Sigmoid colon (tissue), 7 donors: ENCODE data around the gene KRTAP12-2. TPM values are rescaled to one million over a fixed set of nuclear protein-coding genes. Genes with fewer than 3 reads are reported as not detected.

Experiments
- DNase-seq: peaks from one replicate; pipeline ENCODE4 v3.0.0-alpha.2; 2019
- H3K27ac ChIP-seq, 4 donors: fragments of 200-600 bp; sonication (generic); one replicate each; pipeline ENCODE4 v1.5.1; 2016 to 2019; ENCODE audit warnings: mild to moderate bottlenecking in 1 of 4
- H3K27me3 ChIP-seq, 3 donors: fragments of 200-600 bp; sonication (generic); one replicate each; pipeline ENCODE4 v1.5.1; 2019; ENCODE audit warnings: mild to moderate bottlenecking in 1 of 3
- H3K36me3 ChIP-seq, 4 donors: fragments of 200-600 bp; sonication (generic); one replicate each; pipeline ENCODE4 v1.5.1; 2016 to 2019
- H3K4me1 ChIP-seq, 4 donors: fragments of 200-600 bp; sonication (generic); one replicate each; pipeline ENCODE4 v1.5.1; 2017 to 2019
- H3K4me3 ChIP-seq, 4 donors: fragments of 200-600 bp; sonication (generic); one replicate each; pipeline ENCODE4 v1.5.1; 2017 to 2019; ENCODE audit warnings: mild to moderate bottlenecking in 2 of 4, moderate library complexity in 1 of 4
- H3K9me3 ChIP-seq, 4 donors: fragments of 200-600 bp in 3 of 4; sonication (generic) in 3 of 4; one replicate each; pipeline versions ENCODE4 v1.5.1 to v1.6.1; 2013 to 2019
- CTCF ChIP-seq, 4 experiments: fragments of 450-650 bp in 3 of 4; fragments of 200-600 bp in 1 of 4; IDR thresholded peaks; one replicate each; pipeline ENCODE4 v1.5.1; 2016 to 2019; ENCODE audit warnings: antibody characterized with exemption in 4 of 4, mild to moderate bottlenecking in 3 of 4, moderate library complexity in 2 of 4
- EP300 ChIP-seq, 4 donors: sonication (generic); formaldehyde crosslinking; IDR thresholded peaks; one replicate each; pipeline ENCODE4 v1.6.1; 2017; ENCODE audit warnings: antibody characterized with exemption in 4 of 4
- POLR2A ChIP-seq, 2 donors: fragments of 450-650 bp; IDR thresholded peaks; one replicate each; pipeline ENCODE4 v1.6.1; 2016; ENCODE audit warnings: antibody characterized with exemption in 2 of 2, mild to moderate bottlenecking in 2 of 2, moderate library complexity in 2 of 2
- POLR2AphosphoS5 ChIP-seq, 4 donors: sonication (generic); formaldehyde crosslinking; IDR thresholded peaks; one replicate each; pipeline ENCODE4 v1.6.1; 2017; ENCODE audit warnings: antibody characterized with exemption in 4 of 4
- WGBS, 2 donors: extraction: QIAGEN DNeasy Blood & Tissue Kit; methylation state at CpG; one replicate each; pipeline ENCODE4 v1.1.7; 2013; 5-methylcytosine and 5-hydroxymethylcytosine counted together
- intact Hi-C: fragments of 100-400 bp; cut with DNase I; formaldehyde crosslinking; loops from one replicate; pipeline ENCODE4 v1.15.1; 2023
- polyA plus RNA-seq, 3 donors: library from polyadenylated mRNA; stranded (reverse); fragments of 200-250 nt; gene quantifications; one replicate each; pipeline ENCODE4 v1.2.3, GENCODE V29; 2013
- total RNA-seq, 4 donors: library from RNA; depleted of rRNA; stranded (reverse); fragments of >200 nt; gene quantifications; one replicate each; pipeline ENCODE4 v1.1.0, GENCODE V29; 2016
- donor health status: healthy with polysubstance abuse.
- donor health status: Bipolar disorder and iron deficiency.
- donor health status: healthy.

Gene KRTAP12-2
- total and polyA plus RNA-seq, 7 donors = not detected

DNA sequence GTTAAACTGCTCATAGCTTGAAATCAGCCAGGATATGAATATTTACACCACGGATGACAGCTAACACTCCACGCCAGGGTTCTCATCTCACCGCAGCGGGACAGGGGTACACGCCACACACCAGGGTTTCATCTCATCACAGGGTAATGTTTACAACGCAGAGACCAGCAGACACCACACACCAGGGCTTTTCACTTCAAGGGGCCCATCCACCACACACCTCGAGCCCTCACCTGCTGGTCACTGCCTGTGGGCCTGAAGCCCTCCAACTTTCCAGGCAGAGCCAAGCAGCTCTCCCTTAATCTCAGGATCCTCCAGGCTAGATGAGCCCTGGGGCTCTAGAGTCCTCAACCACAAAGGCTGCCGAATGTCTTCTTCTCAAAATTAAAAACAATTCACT, 28.9 kb upstream of the KRTAP12-2 start:
- Histone ChIP-seq H3K36me3 (no peaks in the 10 kb centered on the region), H3K27ac (no peak overlapping the region), H3K4me1 (no peaks in the 10 kb centered on the region), H3K27me3 (peaks cover 10 to 41% (median 31%) of the 10 kb centered on the region in 3 donors), H3K9me3 (peaks cover 0 to 7% (median 1%) of the 10 kb centered on the region in 4 donors), H3K4me3 (no peak overlapping the region)
- DNase-seq = no peak
- intact Hi-C loops = loop anchor here (10.0 kb wide), 1 partner anchor 59 kb away; no protein-coding TSS in a partner anchor
- WGBS, 2 donors = 74 to 79% methylated on average over 8 of the region's 8 CpGs
- TF ChIP-seq POLR2AphosphoS5 (IDR thresholded peaks at IDR 0.05) (no peak), POLR2A (IDR thresholded peaks at IDR 0.05) (no peak), CTCF (IDR thresholded peaks at IDR 0.05) (no peak), EP300 (IDR thresholded peaks at IDR 0.05) (no peak)

DNA sequence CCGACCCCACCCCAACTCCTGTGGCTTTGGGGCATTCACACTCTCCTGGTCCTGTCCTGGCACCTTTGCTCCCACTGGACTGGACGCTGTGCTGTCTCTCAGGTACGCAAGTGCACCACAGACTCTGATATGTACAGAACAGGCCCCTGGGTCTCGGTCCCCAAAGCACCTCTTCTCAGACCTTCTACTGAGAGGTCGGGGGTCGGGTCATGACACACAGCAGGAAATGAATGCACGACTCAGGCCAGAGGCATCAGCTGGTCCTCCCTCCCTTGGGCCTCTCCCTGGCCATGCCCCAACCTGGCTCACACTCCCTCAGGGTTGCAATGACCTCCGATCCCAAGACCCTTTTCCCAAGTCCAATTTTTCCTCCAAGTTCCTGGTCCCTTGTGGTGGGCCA, 28.5 kb upstream of the KRTAP12-2 start:
- Histone ChIP-seq H3K9me3 (peaks cover 0 to 7% (median 1%) of the 10 kb centered on the region in 4 donors), H3K27me3 (peaks cover 10 to 36% (median 27%) of the 10 kb centered on the region in 3 donors), H3K27ac (no peak overlapping the region), H3K4me3 (no peak overlapping the region), H3K36me3 (no peaks in the 10 kb centered on the region), H3K4me1 (no peaks in the 10 kb centered on the region)
- intact Hi-C loops = loop anchor here (10.0 kb wide), 1 partner anchor 60 kb away; no protein-coding TSS in a partner anchor
- WGBS, 2 donors = 64 to 71% methylated on average over 8 of the region's 8 CpGs
- TF ChIP-seq POLR2A (IDR thresholded peaks at IDR 0.05) (no peak), EP300 (IDR thresholded peaks at IDR 0.05) (no peak), POLR2AphosphoS5 (IDR thresholded peaks at IDR 0.05) (no peak), CTCF (IDR thresholded peaks at IDR 0.05) (no peak)
- no peak for DNase-seq

DNA sequence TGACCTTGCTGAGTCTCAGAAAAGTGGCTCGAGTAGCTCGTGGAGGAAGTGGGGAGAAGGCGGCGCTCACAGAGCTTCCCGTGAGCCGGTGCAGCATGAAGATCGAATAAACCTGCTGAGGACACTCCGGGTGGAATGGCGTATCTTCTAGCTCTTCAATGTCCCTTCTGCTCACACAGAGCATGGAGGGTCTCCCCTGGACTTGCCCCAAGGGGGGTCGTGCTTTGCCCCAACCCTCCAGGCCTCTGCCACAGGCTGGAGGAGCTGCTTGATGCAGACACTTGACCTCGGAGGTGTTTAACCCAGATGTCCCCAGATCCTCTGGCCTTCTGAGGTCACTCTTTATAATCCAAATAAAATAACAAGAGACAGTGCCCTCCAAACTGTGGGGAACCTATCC, 28.0 kb upstream of the KRTAP12-2 start:
- H3K27me3 ChIP-seq = peaks cover 10 to 32% (median 23%) of the 10 kb centered on the region in 3 donors
- no peak overlapping the region for H3K27ac ChIP-seq
- WGBS, 2 donors = 68 to 69% methylated on average over 11 of the region's 11 CpGs
- H3K4me3 ChIP-seq = no peak overlapping the region
- no peaks in the 10 kb centered on the region for H3K4me1 ChIP-seq
- H3K9me3 ChIP-seq = peaks cover 0 to 7% (median 1%) of the 10 kb centered on the region in 4 donors
- no peaks in the 10 kb centered on the region for H3K36me3 ChIP-seq
- DNase-seq = no peak
- no peak for TF ChIP-seq POLR2A (IDR thresholded peaks at IDR 0.05)
- no peak for TF ChIP-seq POLR2AphosphoS5 (IDR thresholded peaks at IDR 0.05)
- TF ChIP-seq CTCF (IDR thresholded peaks at IDR 0.05) = no peak
- no peak for TF ChIP-seq EP300 (IDR thresholded peaks at IDR 0.05)
- intact Hi-C loops = loop anchor here (10.0 kb wide), 1 partner anchor 60 kb away; no protein-coding TSS in a partner anchor

DNA sequence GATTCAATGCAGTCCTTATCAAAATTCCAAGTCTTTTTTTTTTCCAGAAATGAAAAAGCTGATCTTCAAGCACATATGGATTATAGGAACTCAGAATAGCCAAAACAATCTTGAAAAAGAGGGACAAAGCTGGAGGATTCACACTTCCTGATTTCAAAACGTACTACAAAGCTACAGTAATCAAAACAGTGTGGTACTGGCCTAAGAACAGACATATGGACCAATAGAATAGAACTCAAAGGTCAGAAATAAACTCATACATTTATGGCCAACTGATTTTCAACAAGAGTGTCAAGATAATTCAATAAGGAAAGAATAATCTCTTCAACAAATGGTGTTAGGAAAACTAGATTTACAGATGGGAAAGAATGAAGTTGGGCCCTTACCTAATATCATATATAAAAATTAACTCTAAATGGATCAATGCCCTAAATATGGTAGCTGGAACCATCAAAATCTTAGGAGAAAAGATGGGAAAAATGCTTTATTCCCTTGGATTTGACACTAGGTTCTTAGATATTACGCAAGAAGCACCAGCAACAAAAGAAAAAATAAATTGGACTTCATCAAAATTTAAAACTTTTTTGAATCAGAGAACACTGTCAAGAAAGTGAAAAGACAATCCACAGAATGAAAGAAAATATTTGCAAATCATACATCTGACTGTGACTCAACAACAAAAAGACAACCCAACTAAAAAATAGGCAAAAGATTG, 26.2 kb upstream of the KRTAP12-2 start:
- WGBS, 2 donors = 48% methylated on average over 2 of the region's 2 CpGs
- DNase-seq = no peak
- H3K36me3 ChIP-seq = no peaks in the 10 kb centered on the region
- H3K27me3 ChIP-seq = peaks cover 2 to 22% (median 7%) of the 10 kb centered on the region in 3 donors
- no peaks in the 10 kb centered on the region for H3K4me1 ChIP-seq
- TF ChIP-seq POLR2A (IDR thresholded peaks at IDR 0.05) = no peak
- TF ChIP-seq EP300 (IDR thresholded peaks at IDR 0.05) = no peak
- TF ChIP-seq CTCF (IDR thresholded peaks at IDR 0.05) = no peak
- TF ChIP-seq POLR2AphosphoS5 (IDR thresholded peaks at IDR 0.05) = no peak
- H3K4me3 ChIP-seq = no peak overlapping the region
- H3K9me3 ChIP-seq = peaks cover 0 to 7% (median 1%) of the 10 kb centered on the region in 4 donors
- H3K27ac ChIP-seq = no peak overlapping the region
- intact Hi-C loops = loop anchor here (10.0 kb wide), 1 partner anchor 62 kb away; no protein-coding TSS in a partner anchor
